ENCODE data around the gene RTF2. TPM values are rescaled to one million over a fixed set of nuclear protein-coding genes. Genes with fewer than 3 reads are reported as not detected.
A peak's percentile ranks its signal among the peaks of the same experiment; 100 is the strongest.

RTF2 gene
- 142 and 202 TPM in 2 replicates for total RNA-seq (2016; rRNA removed; fragmentation: Illumina TruSeq; extraction: Trizol)
- 22.9 and 24.0 TPM in 2 replicates for total RNA-seq (2016; cell fraction: cytosol; rRNA removed; fragmentation: Illumina TruSeq; extraction: Trizol; ENCODE audit: low read depth)
- total RNA-seq (2016; cell fraction: insoluble cytoplasmic fraction; rRNA removed; fragmentation: Illumina TruSeq; extraction: Trizol), result 146 and 210 TPM in 2 replicates
- total RNA-seq (2016; cell fraction: membrane; rRNA removed; fragmentation: Illumina TruSeq; extraction: Trizol), result 48.4 and 48.7 TPM in 2 replicates
- total RNA-seq (2016; cell fraction: nucleus; rRNA removed; fragmentation: Illumina TruSeq; extraction: Trizol), result 61.3 and 68.9 TPM in 2 replicates
- 73.3 and 81.8 TPM in 2 replicates for polyA plus RNA-seq (2011; rRNA removed)
- 75.5 and 78.1 TPM in 2 replicates for polyA plus RNA-seq (2011; cell fraction: cytosol; rRNA removed)
- 56.4 and 58.3 TPM in 2 replicates for polyA plus RNA-seq (2011; cell fraction: nucleus; rRNA removed)
- 65.9 and 76.5 TPM in 2 replicates for polyA plus RNA-seq (2012)
- polyA plus RNA-seq (2016; cell fraction: cytosol; fragmentation: Illumina TruSeq; extraction: Trizol; ENCODE audit: low read depth), result 23.4 and 24.1 TPM in 2 replicates
- polyA plus RNA-seq (2016; cell fraction: insoluble cytoplasmic fraction; fragmentation: Illumina TruSeq; extraction: Trizol; ENCODE audit: low read depth), result 194 and 208 TPM in 2 replicates
- 36.9 and 38.6 TPM in 2 replicates for polyA plus RNA-seq (2016; cell fraction: membrane; fragmentation: Illumina TruSeq; extraction: Trizol; ENCODE audit: low read depth)
- polyA plus RNA-seq (2016; cell fraction: nucleus; fragmentation: Illumina TruSeq; extraction: Trizol; ENCODE audit: insufficient read depth, low read depth), result 117 and 121 TPM in 2 replicates
- polyA minus RNA-seq (2011; rRNA and poly(A)+ RNA removed; ENCODE audit: low replicate concordance), result 51.8 and 70.9 TPM in 2 replicates
- polyA minus RNA-seq (2011; cell fraction: cytosol; rRNA and poly(A)+ RNA removed), result 30.7 and 31.2 TPM in 2 replicates
- polyA minus RNA-seq (2011; cell fraction: nucleus; rRNA and poly(A)+ RNA removed), result 36.6 and 37.0 TPM in 2 replicates
- percentile 85 among the genes with signal in this experiment for Bru-seq, nascent RNA
- BruChase-seq, experiment 1, labeled RNA remaining after a 6-hour chase, result percentile 83 among the genes with signal in this experiment
- BruChase-seq, experiment 2, labeled RNA remaining after a 2-hour chase, result percentile 79 among the genes with signal in this experiment
- long read RNA-seq, experiment 1, transcript RTF2-203 (8 exons, 1,572 nt), result minor isoform, 9 of 236 reads
- long read RNA-seq, experiment 1, transcript RTF2-202 (9 exons, 2,212 nt), result major isoform, 196 of 236 reads
- long read RNA-seq, experiment 1, partial matches to known transcripts, result 19 of 236 reads
- long read RNA-seq, experiment 1, other reads (novel, unspliced or antisense), result 12 of 236 reads
- long read RNA-seq, experiment 2, transcript RTF2-202 (9 exons, 2,212 nt), result major isoform, 126 of 202 reads
- long read RNA-seq, experiment 2, partial matches to known transcripts, result 34 of 202 reads
- long read RNA-seq, experiment 2, other reads (novel, unspliced or antisense), result 39 of 202 reads

- Histone ChIP-seq H4K20me1 (ENCODE audit: insufficient read depth, low read length) (no peaks in the 10 kb centered on the region), H3K36me3 (replicated peaks in 1 of 2; ENCODE audit: control insufficient read depth in 1 of 2, insufficient read depth in 2 of 2, low read length in 2 of 2) (peaks cover 3 to 12% of the 10 kb centered on the region in 2 experiments; a peak in 4 of 5 replicates), H3K9ac (ENCODE audit: insufficient read depth, low read depth, low read length) (peak within 1 kb of the TSS; percentile 85), H3K27ac (ENCODE audit: extremely low read length, insufficient read depth, low read length) (peak within 1 kb of the TSS; percentile 53), H3K4me1 (ENCODE audit: insufficient read depth, low read length) (peaks cover 29% of the 10 kb centered on the region), H2AFZ (ENCODE audit: low read length) (peak within 1 kb of the TSS; percentile 87), H3K79me2 (ENCODE audit: insufficient read depth, low read length) (peaks cover 22% of the 10 kb centered on the region), H3K4me2 (ENCODE audit: low read depth, low read length) (peak within 1 kb of the TSS; percentile 97), H3K4me3 (replicated peaks in 1 of 3; ENCODE audit: insufficient read depth in 1 of 3, low read depth in 2 of 3, low read length in 3 of 3) (peak within 1 kb of the TSS; percentile 90 to 97 (median 96)), H3K27me3 (ENCODE audit: control insufficient read depth in 1 of 2, insufficient read depth in 2 of 2, low read length in 2 of 2) (no peaks in the 10 kb centered on the region; a peak in 2 of 5 replicates), H3K9me3 (ENCODE audit: low read length) (no peaks in the 10 kb centered on the region)
- BruUV-seq (replicated peaks), result no TSS peak
- CTCF ChIA-PET (ENCODE audit: low intra/inter-chr PET ratio, low total read pairs), result no interaction called here
- ATAC-seq (peak; percentile 99), FAIRE-seq (peak; percentile 64), DNase-seq (ENCODE audit: low spot score) (peak; percentile 89)
- intact Hi-C loops (cut with micrococcal nuclease; ENCODE audit: unreplicated experiment) (loop anchor here (1.0 to 2.0 kb wide), 2 partner anchors 68 to 76 kb away; partner anchors contain the start of genes AURKA and CSTF1), in situ Hi-C loops (cut with HindIII; ENCODE audit: extremely low pct_ligation_motif_present, low pct_unique_long_range_greater_than_20kb) (no loop called here)
- WGBS (ENCODE audit: low lambda C conversion rate), result 1% methylated on average over 32 of the region's 55 CpGs
- POLR2A ChIA-PET, result interaction anchor here (1.7 kb wide), 2 partner anchors 56 to 76 kb away, joined by 9 to 11 read pairs; partner anchors contain the start of genes AURKA, CASS4 and CSTF1
- TF ChIP-seq NCOA2 (CRISPR knock-in tag; IDR thresholded peaks at IDR 0.05) (no peak; the same call in 1 of the 2 replicates), ZNF510 (CRISPR knock-in tag; IDR thresholded peaks at IDR 0.05; ENCODE audit: low read depth) (no peak; the same call in 1 of the 2 replicates), SOX6 (IDR thresholded peaks at IDR 0.05) (no peak), SOX6 (CRISPR knock-in tag; IDR thresholded peaks at IDR 0.05) (peak; percentile 74), ZNF652 (CRISPR knock-in tag; IDR thresholded peaks at IDR 0.05; ENCODE audit: borderline replicate concordance, low read depth) (no peak), ZNF816 (CRISPR knock-in tag; IDR thresholded peaks at IDR 0.05; ENCODE audit: borderline replicate concordance) (0 out of 2 replicates have a peak, but pooled peaks have one; percentile 59), PPARG (CRISPR knock-in tag; conservative IDR thresholded peaks at IDR 0.05) (0 out of 2 replicates have a peak, but pooled peaks have one; percentile 41), MIER2 (CRISPR knock-in tag; IDR thresholded peaks at IDR 0.05) (peak; percentile 76; the same call in 1 of the 2 replicates), GTF3A (CRISPR knock-in tag; conservative IDR thresholded peaks at IDR 0.05) (no peak), ZBTB1 (CRISPR knock-in tag; IDR thresholded peaks at IDR 0.05; ENCODE audit: borderline replicate concordance) (no peak), SIN3A (IDR thresholded peaks at IDR 0.05; ENCODE audit: borderline replicate concordance, low read depth, low read length) (peak; percentile 96), MYPOP (CRISPR knock-in tag; IDR thresholded peaks at IDR 0.05) (0 out of 2 replicates have a peak, but pooled peaks have one; percentile 38), ZNF546 (CRISPR knock-in tag; conservative IDR thresholded peaks at IDR 0.05) (peak; percentile 90), KLF13 (CRISPR knock-in tag; IDR thresholded peaks at IDR 0.05) (peak; percentile 86; the same call in 1 of the 2 replicates)
- TF ChIP-seq, protein P1, sequence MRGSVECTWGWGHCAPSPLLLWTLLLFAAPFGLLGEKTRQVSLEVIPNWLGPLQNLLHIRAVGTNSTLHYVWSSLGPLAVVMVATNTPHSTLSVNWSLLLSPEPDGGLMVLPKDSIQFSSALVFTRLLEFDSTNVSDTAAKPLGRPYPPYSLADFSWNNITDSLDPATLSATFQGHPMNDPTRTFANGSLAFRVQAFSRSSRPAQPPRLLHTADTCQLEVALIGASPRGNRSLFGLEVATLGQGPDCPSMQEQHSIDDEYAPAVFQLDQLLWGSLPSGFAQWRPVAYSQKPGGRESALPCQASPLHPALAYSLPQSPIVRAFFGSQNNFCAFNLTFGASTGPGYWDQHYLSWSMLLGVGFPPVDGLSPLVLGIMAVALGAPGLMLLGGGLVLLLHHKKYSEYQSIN (CRISPR knock-in tag; IDR thresholded peaks at IDR 0.05; ENCODE audit: borderline replicate concordance), result no peak
Observed at GRCh38 chr20:56468316-56469076, at the start of gene RTF2. TSS of gene RTF2 (plus strand) at chr20:56468627. CDS start at chr20:56468698, 71 bp downstream.
